Activated CD4-positive, alpha-beta memory T cell treated with anti-CD3 and anti-CD28 coated beads, Interleukin-2, amount 10 ng/mL, durations not matched to agents 7 days and 5 days (primary cell): ENCODE measurements around the gene MTUS2. TPM values are rescaled to one million over a fixed set of nuclear protein-coding genes. Genes with fewer than 3 reads are reported as not detected.
"Not testable (repeated sequence)": the region's sequence is repeated elsewhere in the genome, so short reads cannot be mapped to it uniquely, and the experiment has no call there.

Experiments used
- CTCF ChIA-PET: fragments of 350-600 bp; sonication (Branson Sonifier 250); formaldehyde crosslinking; loops from one replicate; lab custom pipeline; 2021; ENCODE audit warnings: antibody characterized with exemption, inconsistent platforms; lab: Charles Lee
- POLR2A ChIA-PET: fragments of 350-600 bp; sonication (Branson Sonifier 250); formaldehyde crosslinking; loops from one replicate; lab custom pipeline; 2021; ENCODE audit warnings: antibody characterized with exemption; lab: Charles Lee
- DNase-seq: peaks from one replicate; pipeline ENCODE4 v3.0.0-alpha.2; 2020
- H3K27ac Mint-ChIP-seq: one replicate; pipeline ENCODE4 v1.8.0; 2021; ENCODE audit warnings: mild to moderate bottlenecking, mixed read lengths
- H3K27me3 Mint-ChIP-seq: one replicate; pipeline ENCODE4 v1.8.0; 2021; ENCODE audit warnings: mixed read lengths
- H3K36me3 Mint-ChIP-seq: one replicate; pipeline ENCODE4 v1.8.0; 2021; ENCODE audit warnings: low read depth, mixed read lengths
- H3K4me1 Mint-ChIP-seq: one replicate; pipeline ENCODE4 v1.8.0; 2021; ENCODE audit warnings: mixed read lengths
- H3K4me3 Mint-ChIP-seq: one replicate; pipeline ENCODE4 v1.8.0; 2021; ENCODE audit warnings: mild to moderate bottlenecking, mixed read lengths
- H3K9me3 Mint-ChIP-seq: one replicate; pipeline ENCODE4 v1.8.0; 2021; ENCODE audit warnings: mixed read lengths
- total RNA-seq, 2 experiments: library from RNA; stranded (reverse); gene quantifications; one replicate each; pipeline ENCODE4 v1.2.3, GENCODE V29; 2021

MTUS2 gene
- total RNA-seq, 2 experiments from 2014 or later = not detected

DNA sequence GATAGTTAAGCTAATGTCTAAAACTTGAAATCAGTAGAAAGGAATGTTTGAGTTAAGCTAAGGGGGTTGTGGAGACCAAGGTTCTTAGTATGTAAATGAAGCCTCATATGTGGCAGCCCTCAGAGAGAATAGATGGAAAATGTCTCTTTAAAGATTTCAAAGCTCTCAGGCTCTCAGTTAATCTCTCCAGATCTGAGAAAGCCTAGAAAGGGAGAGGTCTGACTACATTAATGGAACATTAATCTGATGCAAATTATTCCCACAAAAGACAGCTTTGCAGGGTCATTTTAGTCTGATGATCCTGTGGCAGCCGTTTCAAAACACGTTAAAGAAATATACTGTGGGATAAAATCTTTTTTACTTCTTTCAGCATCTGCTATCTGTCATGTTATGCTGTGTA, 508.4 kb downstream of the MTUS2 start:
- CTCF ChIA-PET = no interaction called here
- no peaks in the 10 kb centered on the region for H3K4me1 Mint-ChIP-seq

DNA sequence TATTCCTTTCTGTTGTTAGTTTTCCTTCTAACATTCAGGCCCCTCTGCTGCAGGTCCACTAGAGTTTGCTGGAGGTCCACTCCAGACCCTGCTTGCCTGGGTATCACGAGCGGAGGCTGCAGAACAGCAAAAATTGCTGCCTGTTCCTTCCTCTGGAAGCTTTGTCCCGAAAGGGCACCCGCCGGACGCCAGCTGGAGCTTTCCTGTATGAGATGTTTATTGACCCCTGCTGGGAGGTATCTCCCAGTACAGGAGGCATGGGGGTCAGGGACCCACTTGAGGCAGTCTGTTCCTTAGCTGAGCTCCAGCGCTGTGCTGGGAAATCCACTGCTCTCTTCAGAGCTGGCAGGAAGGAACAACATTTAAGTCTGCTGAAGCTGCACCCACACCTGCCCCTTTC, 516.2 kb downstream of the MTUS2 start:
- H3K36me3 Mint-ChIP-seq = no peaks in the 10 kb centered on the region

More for the DNA sequence above, 508.4 kb downstream of the MTUS2 start:
- Mint-ChIP-seq H3K9me3 (no peaks in the 10 kb centered on the region), H3K27me3 (peaks cover 4% of the 10 kb centered on the region), H3K27ac (no peak overlapping the region), H3K36me3 (no peaks in the 10 kb centered on the region), H3K4me3 (no peak overlapping the region)
- no peak for DNase-seq
- POLR2A ChIA-PET = no interaction called here

DNA sequence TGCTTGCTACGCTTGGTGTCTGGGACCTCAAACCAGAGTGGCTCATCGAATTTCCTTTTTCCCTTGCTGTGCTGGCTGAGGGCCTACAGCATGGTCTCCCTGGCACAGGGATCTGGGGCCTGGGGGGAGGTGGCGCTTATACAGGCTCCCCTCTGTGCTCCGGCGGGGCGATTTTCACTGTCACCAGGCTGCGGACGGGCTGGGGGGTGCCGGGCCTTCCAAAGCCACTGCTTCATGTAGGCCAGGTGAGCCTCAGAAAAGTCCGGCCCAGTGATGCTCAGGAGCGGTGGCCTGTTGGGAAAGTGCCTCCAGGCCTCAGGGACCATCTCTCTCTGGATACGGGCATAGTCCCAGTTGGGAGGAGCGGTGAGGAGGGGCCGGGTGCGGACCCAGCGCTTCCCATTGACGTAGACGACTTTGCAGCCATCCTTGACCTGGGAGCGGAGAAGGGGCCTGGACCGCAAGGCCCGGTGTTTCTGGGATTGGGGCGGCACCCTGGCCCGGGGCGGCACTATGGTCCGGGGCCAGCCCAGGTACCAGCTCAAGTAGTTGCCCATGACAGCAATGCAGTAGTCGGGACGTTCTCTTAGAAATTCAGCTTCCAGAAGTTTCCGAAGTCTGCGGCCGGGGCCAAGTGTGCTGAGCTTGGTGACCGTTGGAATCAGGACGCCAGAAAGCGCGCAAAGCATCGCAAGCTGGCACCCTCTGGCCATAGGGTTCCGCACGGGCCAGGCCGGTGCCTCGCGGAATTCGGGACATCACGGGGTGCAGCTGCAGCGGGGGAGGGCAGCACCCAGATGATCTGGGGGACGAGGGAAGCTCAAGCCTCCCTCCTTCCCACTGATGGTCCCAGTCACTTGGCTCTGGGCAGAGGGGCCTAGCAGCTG, 519.5 kb downstream of the MTUS2 start:
- Mint-ChIP-seq H3K4me1 (no peaks in the 10 kb centered on the region), H3K4me3 (no peak overlapping the region), H3K27ac (no peak overlapping the region), H3K36me3 (no peaks in the 10 kb centered on the region), H3K9me3 (peaks cover 15% of the 10 kb centered on the region), H3K27me3 (no peaks in the 10 kb centered on the region)
- CTCF ChIA-PET = no interaction called here
- POLR2A ChIA-PET = no interaction called here
- no peak for DNase-seq

More for the DNA sequence above, 516.2 kb downstream of the MTUS2 start:
- no peak for DNase-seq
- H3K4me3 Mint-ChIP-seq = no peak overlapping the region
- no peaks in the 10 kb centered on the region for H3K27me3 Mint-ChIP-seq
- POLR2A ChIA-PET = interaction anchor here (0.7 kb wide), 1 partner anchor 261 kb away, joined by 3 read pairs; no protein-coding TSS in a partner anchor
- H3K4me1 Mint-ChIP-seq = no peaks in the 10 kb centered on the region
- H3K9me3 Mint-ChIP-seq = peaks cover 13% of the 10 kb centered on the region
- CTCF ChIA-PET = no interaction called here
- H3K27ac Mint-ChIP-seq = no peak overlapping the region

DNA sequence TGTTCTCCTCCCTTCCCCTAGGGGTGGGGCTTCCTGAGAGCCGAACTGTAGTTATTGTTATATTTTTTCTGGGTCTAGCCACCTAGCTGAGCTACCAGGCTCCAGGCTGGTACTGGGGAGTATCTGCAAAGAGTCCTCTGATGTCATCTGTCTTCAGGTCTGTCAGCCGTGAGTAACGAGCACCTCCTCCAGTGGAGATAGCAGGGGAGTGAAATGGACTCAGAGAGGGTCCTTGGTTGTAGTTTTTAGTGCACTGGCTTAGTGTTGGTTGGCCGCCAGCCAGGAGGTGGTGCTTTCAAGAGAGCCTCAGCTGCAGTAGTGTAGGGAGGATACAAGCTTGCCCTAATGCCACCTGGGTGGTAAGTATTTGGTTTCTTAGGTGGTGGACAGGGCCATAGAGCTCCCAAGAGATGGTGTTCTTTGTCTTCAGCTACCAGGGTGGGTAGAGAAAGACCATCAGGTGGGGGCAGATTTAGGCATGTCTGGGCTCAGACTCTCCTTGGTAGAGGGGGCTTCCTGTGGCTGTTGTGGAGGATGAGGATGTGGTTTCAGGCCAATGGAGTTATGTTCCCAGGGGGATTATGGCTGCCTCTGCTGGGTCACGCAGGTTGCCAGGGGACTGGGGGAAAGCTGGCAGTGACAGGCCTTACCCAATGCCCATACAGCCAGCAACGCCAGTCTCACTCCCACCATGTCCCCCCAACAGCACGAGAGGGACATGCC, 525.9 kb downstream of the MTUS2 start:
- H3K27me3 Mint-ChIP-seq, POLR2A ChIA-PET, DNase-seq, H3K4me3 Mint-ChIP-seq, H3K36me3 Mint-ChIP-seq, H3K9me3 Mint-ChIP-seq, CTCF ChIA-PET, H3K4me1 Mint-ChIP-seq, H3K27ac Mint-ChIP-seq: not testable (repeated sequence)

DNA sequence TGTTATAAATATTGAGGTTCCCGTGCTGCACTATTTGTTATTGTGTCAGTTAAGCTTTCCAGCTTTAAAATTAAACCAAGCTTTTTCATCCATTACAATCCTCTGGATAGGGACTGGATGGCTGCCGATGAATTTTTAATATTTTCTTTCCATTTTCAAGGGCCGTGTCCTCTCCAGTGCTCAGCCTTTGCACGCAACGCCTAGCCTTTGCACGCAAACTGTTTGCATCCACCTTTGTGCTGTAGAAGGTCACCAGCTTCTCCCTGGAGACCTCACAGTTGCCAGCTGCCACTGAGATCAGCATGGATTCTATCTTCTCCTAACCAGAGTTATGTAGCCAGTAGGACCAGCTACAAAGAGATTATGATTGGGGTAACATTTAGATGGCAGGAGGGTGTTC, 534.9 kb downstream of the MTUS2 start:
- Mint-ChIP-seq H3K4me3 (no peak overlapping the region), H3K9me3 (no peaks in the 10 kb centered on the region), H3K36me3 (no peaks in the 10 kb centered on the region), H3K27ac (no peak overlapping the region), H3K27me3 (no peaks in the 10 kb centered on the region), H3K4me1 (no peaks in the 10 kb centered on the region)
- CTCF ChIA-PET = no interaction called here
- DNase-seq = no peak
- POLR2A ChIA-PET = no interaction called here

DNA sequence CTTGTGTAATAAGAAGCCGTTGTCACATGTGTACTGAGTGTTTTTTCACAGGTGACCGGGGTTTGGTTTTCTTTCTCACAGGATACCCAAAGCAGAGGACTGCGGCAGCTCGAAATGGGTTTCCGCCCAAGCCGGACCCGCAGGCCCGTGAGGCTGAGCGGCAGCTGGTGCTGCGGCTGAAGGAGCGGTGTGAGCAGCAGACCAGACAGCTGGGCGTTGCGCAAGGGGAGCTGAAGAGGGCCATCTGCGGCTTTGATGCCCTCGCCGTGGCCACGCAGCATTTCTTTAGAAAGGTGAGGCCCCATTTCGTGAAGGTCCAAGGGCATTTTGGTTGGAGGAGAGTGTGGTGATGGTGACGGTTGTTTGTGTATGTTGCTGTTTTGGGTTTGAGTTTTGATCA, 539.0 kb downstream of the MTUS2 start:
- no peak for DNase-seq
- H3K4me1 Mint-ChIP-seq = no peaks in the 10 kb centered on the region
- no peaks in the 10 kb centered on the region for H3K36me3 Mint-ChIP-seq
- H3K9me3 Mint-ChIP-seq = no peaks in the 10 kb centered on the region
- CTCF ChIA-PET = no interaction called here
- no peak overlapping the region for H3K4me3 Mint-ChIP-seq
- H3K27ac Mint-ChIP-seq = no peak overlapping the region
- peaks cover 2% of the 10 kb centered on the region for H3K27me3 Mint-ChIP-seq
- POLR2A ChIA-PET = no interaction called here

DNA sequence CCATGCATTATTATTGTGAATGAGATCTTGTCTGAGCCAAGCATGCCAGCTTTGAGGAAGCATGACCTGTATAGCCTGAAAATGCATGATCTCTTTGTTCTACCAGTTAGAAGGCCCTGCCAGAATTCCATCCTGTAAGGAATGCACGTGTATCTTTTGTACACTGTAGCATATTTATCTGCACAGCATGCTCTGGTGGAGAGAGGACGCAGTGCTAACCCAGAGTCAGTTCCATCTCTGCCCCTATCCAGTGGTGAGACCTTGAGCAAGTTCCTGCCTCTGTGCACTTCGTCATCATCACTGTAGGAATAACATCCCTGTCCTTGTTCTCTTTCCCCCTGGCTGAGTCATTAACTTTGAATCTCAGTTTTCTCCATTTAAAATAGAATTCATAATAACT, 541.6 kb downstream of the MTUS2 start:
- H3K27ac Mint-ChIP-seq = no peak overlapping the region
- no peak overlapping the region for H3K4me3 Mint-ChIP-seq
- H3K36me3 Mint-ChIP-seq = no peaks in the 10 kb centered on the region
- H3K27me3 Mint-ChIP-seq = peaks cover 2% of the 10 kb centered on the region
- ChIA-PET CTCF (interaction anchor here (1.4 to 1.5 kb wide), 2 partner anchors 281 to 545 kb away, joined by 4 to 13 read pairs; no protein-coding TSS in a partner anchor), POLR2A (no interaction called here)
- H3K4me1 Mint-ChIP-seq = no peaks in the 10 kb centered on the region
- no peaks in the 10 kb centered on the region for H3K9me3 Mint-ChIP-seq
- no peak for DNase-seq

DNA sequence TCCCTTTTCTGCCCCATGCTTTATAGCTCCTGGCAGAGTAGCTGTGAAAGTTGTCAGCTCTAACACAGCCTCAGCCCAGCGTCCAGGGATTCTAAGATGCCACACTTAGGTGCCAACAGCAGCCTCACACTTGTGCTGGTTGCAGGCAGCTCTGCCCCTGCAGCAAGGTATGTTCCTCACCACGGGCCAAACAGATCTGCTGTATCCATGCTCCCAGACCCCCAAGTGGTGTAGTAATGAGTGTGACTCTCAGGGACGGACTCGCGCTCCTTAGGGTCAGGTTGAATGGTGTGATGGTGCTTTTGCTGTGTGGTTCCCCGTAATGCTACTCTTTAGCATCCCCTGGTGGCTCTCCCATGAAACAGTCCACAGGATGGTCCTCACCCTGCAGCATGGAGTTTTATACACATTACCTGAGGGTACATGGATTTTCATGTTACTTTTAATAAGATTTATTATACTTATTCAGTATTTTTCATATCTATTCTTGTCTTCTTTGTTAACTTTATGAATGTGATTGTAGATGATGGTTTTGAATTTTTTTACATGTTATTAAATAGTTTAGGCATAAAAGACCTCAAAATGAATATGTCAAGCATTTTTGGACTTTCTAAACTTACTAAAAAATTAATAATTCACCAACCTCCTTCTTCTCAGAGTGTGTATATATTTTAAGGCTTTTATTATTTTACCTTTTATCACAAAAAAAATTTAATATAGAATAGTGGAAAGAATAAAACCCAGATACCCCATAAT, 542.9 kb downstream of the MTUS2 start:
- Mint-ChIP-seq H3K27me3 (peaks cover 5% of the 10 kb centered on the region), H3K36me3 (no peaks in the 10 kb centered on the region), H3K4me3 (no peak overlapping the region), H3K9me3 (no peaks in the 10 kb centered on the region), H3K4me1 (no peaks in the 10 kb centered on the region), H3K27ac (no peak overlapping the region)
- DNase-seq = peak; percentile 46
- POLR2A ChIA-PET = no interaction called here
- CTCF ChIA-PET = interaction anchor here (0.8 to 1.5 kb wide), 4 partner anchors 12 to 546 kb away, joined by 3 to 13 read pairs (median 4); no protein-coding TSS in a partner anchor

DNA sequence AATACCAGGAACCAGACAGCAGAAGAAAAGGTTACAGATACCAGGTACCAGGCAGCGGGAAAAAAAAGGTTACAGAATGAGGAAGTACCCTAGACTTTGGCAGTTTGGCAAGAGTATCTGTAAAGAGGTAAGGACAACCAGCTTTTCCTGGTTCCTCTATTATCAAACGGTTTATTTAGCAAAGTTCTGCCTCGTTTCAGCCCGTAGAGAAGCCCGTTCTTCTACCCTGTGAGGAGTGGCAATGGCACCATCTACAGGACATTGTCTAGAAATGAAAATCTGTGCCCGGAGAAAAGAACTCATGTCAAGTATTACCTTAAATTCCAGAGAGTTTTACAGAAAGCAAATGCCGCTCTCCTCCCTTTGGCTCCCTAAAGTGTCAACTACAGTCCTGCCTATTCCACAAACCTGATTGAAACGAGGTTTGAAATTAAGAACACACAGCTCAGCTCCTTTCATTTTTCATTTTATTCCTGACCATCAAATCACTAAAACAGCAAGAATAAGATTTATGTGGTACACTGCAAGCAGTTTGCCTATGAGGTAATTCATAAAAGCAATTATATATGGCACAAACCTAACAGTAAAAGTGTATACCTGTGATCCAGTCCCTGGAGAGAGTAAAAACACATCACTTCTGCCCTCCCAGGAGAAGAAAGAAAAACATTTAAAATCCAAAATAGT, 549.1 kb downstream of the MTUS2 start:
- no peak overlapping the region for H3K27ac Mint-ChIP-seq
- ChIA-PET CTCF (no interaction called here), POLR2A (no interaction called here)
- no peaks in the 10 kb centered on the region for H3K9me3 Mint-ChIP-seq
- H3K27me3 Mint-ChIP-seq = peaks cover 7% of the 10 kb centered on the region
- no peak overlapping the region for H3K4me3 Mint-ChIP-seq
- no peak for DNase-seq
- no peaks in the 10 kb centered on the region for H3K36me3 Mint-ChIP-seq
- no peaks in the 10 kb centered on the region for H3K4me1 Mint-ChIP-seq

DNA sequence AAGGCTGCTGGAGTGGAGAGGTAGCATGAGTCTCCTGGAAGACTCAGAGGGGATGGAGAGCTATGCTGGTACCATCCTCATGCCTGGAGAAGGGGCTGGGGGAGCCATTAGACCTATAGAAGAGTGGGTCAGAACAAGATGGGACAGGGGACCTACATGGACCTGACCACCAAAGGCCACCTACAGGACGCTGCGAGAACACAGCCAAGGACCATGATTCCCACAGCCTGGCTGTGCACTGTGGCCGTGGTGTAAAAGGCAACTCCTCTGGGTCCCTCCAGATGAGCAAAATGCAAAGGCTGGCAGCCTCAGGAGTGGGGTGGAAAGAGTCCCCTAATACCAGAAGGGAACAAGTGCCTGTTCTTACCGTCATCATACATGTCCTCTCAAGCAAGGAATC, 559.1 kb downstream of the MTUS2 start:
- DNase-seq = no peak
- Mint-ChIP-seq H3K9me3 (peaks cover 5% of the 10 kb centered on the region), H3K4me1 (no peaks in the 10 kb centered on the region), H3K27me3 (peaks cover 5% of the 10 kb centered on the region), H3K36me3 (no peaks in the 10 kb centered on the region), H3K4me3 (no peak overlapping the region), H3K27ac (no peak overlapping the region)
- POLR2A ChIA-PET = no interaction called here
- CTCF ChIA-PET = no interaction called here

DNA sequence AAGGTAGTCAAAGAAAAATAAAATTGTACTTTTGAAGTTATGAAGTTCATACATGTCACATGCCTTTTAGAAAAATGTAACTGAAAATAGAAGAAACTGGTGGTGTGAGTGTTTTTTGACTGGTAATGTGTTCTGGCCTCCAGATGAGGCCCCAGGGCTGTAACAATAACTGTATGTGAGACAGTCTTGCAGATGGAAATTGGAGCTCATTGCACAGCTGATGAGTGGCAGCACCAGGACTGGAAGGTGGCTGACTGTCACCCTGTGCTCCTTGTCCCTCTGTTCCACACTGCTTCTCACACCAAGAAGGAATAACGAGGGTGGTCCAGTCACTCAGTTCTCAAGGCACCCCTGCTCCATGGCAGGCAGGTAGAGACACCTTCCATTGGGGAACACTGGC, 559.7 kb downstream of the MTUS2 start:
- CTCF ChIA-PET = interaction anchor here (0.6 kb wide), 1 partner anchor 1595 kb away, joined by 3 read pairs; no protein-coding TSS in a partner anchor

DNA sequence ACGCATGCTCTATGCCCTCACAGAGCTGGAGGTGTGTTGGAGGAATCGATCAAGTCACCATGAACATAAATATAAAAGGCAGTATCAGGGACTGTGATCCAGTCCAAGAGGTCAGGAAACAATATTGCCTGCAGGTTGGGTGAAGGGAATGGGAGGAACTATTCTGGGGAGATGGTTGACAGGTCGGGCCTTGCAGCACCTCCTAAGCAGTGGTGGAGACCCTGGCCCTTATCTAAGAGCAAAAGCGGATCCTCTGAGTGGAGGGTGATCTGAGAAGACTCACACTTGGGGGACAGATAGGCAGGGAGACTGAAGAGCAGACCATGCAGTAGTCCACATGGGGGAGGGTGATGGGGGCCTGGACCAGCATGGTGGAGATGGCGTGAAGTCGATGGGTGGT, 561.9 kb downstream of the MTUS2 start:
- no peak for DNase-seq
- CTCF ChIA-PET = no interaction called here
- Mint-ChIP-seq H3K27me3 (no peaks in the 10 kb centered on the region), H3K9me3 (peaks cover 5% of the 10 kb centered on the region), H3K4me1 (no peaks in the 10 kb centered on the region), H3K36me3 (no peaks in the 10 kb centered on the region), H3K27ac (no peak overlapping the region), H3K4me3 (no peak overlapping the region)
- POLR2A ChIA-PET = no interaction called here

More for the DNA sequence above, 559.7 kb downstream of the MTUS2 start:
- POLR2A ChIA-PET = no interaction called here
- Mint-ChIP-seq H3K27ac (no peak overlapping the region), H3K4me3 (no peak overlapping the region), H3K36me3 (no peaks in the 10 kb centered on the region), H3K4me1 (no peaks in the 10 kb centered on the region), H3K9me3 (peaks cover 5% of the 10 kb centered on the region), H3K27me3 (peaks cover 5% of the 10 kb centered on the region)
- DNase-seq = no peak
